Stimulated activated CD4-positive, alpha-beta T cell treated with anti-CD3 and anti-CD28 coated beads, Interleukin-4, amount 100 ng/mL, for 24 hours (primary cell): ENCODE measurements around the gene BAD.

Experiments
- DNase-seq: peaks from one replicate; pipeline ENCODE4 v3.0.0-alpha.2; 2020

BAD gene

DNA sequence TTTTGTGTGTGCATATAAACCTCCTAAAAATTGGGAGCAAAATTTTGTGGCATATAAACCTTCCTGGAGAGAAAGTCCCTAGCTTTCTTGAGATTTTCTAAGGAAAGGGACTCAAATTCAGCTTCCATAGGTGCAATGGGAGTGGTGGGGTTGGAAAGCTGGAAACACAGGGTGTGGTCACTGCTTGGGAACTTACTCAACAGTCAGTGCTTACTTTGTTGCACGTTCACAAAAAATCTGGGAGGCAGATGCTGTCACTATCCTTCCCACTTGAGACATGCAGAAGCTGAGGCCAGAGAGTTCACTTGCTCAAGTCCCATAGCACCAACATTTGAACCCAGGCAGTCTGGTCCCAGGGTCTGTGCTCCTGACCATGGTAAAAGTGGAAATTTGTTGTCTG, 11.8 kb upstream of the BAD start:
- DNase-seq = no peak

DNA sequence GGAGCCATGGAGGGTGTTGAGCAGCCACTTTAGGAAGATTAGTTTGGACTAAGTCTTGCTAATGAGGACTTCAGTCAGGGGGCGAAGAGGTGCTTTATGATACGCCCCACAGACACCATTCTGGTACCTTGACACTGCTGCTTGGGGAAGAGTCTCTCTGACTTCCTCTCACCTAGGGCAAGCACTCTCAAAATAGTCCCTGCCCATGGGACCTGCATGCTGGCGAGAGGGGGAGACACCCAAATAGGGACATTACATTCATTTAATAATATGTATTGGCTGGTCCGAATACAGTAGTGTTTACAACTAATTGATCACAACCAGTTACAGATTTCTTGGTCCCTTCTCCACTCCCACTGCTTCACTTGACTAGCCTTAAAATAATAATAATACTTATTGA, 11.3 kb upstream of the BAD start:
- no peak for DNase-seq

GRCh38 chr11:64294774-64295173, 10.3 kb upstream of the BAD start:
- no peak for DNase-seq

- no peak for DNase-seq
Measured at GRCh38 chr11:64292460-64293254, 8.2 kb upstream of the BAD start.

DNA sequence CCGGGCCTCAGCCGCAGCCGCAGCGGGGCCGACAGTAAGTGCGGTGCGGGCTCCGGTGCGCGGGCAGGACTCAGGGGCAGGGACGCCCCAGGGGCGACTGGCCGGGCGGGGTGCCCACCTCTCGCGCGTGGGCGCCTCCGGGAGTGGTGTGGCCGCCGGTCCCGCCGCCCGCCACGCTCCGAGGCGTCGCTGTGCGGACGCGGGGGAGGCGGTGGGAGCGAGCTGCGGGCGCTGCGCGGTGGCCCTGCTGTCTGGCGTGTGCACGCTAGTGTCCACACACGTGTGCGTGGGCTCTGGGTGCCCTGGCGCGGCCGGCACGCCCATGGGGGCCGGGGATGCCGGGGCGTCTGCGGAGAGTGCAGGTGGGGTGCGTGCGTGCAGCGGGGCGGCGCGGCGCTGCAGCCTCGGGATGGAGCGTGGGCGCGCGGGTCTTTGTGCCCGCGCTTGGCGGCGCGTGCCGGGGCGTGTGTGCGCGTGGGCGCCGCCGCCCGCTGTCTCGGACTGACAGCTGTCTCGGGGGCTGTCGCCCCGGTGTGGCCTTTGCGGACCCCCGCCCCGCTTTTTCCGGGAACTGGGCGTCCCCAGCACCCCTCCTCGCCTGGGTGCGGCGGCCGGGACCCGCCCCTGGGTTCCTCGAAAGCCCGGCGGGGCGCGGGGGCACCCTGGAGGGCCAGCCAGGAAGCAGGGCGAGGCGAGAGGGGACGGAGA, 7.4 kb upstream of the BAD start:
- no peak for DNase-seq

- DNase-seq = no peak
Measured at GRCh38 chr11:64291262-64291751, 6.8 kb upstream of the BAD start, which contains the start of gene KCNK4. Gene KCNK4 (plus strand): TSS chr11:64291302. CDS start chr11:64293019, 1,717 bp downstream.

DNA sequence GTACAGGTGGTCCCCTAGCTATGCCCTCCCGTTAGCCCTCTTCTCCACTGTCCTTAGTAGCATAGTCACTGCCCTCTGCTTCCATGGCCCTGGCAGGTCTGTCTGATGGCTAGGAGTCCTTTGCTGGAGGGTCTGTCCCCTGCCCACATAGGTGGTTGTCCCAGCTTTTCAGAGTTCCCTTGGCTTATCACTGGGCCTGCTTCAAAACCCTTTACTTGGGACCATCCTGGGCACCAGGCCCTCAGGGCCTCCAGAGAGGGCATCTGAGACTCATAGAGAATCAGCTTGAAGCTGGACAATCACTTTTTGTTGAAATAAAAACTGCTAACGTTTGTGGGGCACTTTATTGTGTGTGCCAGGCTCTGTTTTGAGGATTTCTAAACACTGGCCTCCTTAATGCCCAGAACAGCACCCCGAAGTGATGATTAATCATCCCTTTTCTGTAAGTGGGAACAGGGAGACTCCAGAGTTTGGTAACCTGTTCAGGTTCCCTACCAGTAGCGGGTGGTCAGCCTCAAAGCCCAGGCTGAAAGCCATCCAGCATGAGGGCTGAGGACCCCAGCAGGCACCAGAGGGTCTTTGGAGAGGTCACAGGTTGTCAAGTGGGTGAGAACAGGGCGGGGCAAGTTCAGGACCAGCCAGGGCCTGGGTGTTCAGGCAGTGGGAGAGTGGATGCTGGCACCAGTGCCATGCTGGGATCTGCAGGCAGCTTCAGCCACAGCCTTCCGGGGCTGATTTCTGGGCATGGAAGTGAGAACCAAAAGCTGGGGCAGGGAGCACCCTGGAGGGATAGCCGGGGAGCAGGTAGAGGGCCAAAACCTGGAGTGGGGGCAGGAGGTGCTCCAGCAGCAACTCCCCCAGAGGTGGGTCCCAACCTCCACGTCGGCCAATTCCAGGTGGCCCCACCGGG, 6.1 kb upstream of the BAD start:
- DNase-seq = no peak

- no peak for DNase-seq
Measured at GRCh38 chr11:64289002-64289564, 4.6 kb upstream of the BAD start.

GRCh38 chr11:64288353-64288750, 3.9 kb upstream of the BAD start:
- no peak for DNase-seq

DNA sequence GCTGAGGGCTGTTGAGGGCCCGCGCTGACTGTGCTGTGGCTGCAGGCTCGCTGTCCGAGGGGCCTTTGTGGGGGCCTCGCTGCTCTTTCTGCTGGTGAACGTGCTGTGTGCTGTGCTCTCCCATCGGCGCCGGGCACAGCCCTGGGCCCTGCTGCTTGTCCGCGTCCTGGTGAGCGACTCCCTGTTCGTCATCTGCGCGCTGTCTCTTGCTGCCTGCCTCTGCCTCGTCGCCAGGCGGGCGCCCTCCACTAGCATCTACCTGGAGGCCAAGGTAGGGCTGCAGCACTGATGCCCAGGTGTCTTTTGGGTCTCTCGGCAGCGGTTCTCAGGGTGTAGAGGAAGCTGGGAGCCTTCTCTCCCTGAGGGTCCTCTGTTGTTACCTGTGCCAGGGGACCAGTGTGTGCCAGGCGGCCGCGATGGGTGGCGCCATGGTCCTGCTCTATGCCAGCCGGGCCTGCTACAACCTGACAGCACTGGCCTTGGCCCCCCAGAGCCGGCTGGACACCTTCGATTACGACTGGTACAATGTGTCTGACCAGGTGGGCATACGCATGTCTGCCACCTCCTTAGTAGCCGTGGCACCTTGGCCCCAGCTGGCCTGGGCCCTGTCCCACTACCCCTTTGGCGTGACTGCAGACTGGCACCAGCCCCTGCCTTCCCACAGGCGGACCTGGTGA, 3.3 kb upstream of the BAD start:
- no peak for DNase-seq

- DNase-seq = no peak
Measured at GRCh38 chr11:64286801-64287159, 2.3 kb upstream of the BAD start.

- no peak for DNase-seq
Measured at GRCh38 chr11:64285885-64286800, 1.7 kb upstream of the BAD start.

- DNase-seq = peak; percentile 88
Measured at GRCh38 chr11:64284962-64285884, 758 bp upstream of the BAD start, which contains the start of gene GPR137. Gene GPR137 (plus strand): TSS chr11:64285848. CDS start chr11:64286525, 677 bp downstream.

DNA sequence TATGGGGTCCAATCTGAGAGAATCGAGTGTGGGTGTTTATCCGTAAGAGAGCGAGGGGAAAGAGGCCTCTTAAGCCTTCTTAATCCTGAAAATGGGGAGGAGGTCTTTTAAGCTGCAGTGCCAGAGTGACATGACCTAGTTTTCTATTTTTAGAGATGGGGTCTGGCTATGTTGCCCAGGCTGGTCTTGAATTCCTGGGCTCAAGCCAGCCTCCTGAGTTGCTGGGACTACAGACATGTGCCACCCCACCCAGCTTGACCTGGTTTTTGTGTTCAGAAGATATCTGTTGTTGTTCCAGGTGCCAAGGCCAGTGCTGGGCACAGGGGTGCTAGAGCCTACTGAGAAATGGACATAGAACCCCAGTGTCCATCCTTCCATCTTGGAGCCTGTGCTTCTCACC, 1.4 kb downstream of the BAD start:
- DNase-seq = no peak

DNA sequence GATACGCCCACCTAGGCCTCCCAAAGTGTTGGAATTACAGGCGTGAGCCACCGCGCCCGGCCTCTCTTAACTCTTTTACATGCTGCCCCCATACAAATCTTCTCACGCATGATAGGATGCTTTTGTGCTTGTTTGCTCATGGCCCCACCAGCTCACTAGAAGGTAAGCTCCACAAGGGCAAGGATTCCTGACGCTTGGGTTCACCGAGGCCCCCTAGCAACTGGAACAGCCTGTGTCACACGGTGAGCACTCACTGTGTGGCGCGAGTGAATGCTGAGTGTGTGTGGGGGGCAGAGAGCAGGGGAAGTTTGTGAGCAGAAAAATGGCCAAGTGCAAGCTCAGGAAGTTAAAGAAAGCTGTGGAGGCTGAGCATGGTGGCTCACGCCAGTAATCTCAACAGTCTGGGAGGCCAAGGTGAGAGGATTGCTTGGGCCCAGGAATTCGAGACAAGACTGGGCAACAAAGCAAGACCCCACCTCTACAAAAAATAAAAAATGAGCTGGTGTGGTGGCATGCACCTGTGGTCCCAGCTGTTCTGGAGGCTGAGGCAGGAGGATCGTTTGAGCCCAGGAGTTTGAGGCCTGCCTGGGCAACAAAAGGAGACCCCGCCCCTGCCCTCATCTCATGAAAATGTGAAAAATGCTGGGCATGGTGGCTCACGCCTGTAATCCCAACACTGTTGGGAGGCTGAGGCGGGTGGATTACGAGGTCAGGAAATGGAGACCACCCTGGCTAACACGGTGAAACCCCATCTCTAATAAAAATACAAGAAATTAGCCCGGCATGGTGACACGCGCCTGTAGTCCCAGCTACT, 2.3 kb downstream of the BAD start:
- DNase-seq = no peak

GRCh38 chr11:64278576-64279190, 5.8 kb downstream of the BAD start:
- DNase-seq = no peak

GRCh38 chr11:64276653-64277431, 7.6 kb downstream of the BAD start:
- no peak for DNase-seq

DNA sequence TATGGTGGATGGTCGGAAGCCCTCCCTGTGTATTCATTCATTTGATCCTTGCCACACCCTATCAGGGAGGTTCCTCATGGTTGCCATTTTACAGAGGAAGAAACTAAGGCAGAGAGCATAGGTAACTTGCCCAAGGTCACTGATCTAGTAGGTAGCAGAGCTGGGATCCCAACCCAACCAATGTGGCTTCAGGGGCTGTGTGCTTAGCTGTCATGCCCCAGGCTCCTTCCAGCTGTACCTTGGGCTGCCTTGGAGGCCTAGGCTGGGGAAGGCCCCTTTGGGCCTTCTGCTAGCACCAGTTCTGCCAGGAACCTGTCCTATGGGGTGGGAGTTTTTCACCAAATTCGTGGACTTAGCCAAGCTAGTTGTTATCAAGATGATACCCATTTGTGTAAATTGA, 8.6 kb downstream of the BAD start:
- DNase-seq = no peak
